GM18867 (cell line): ENCODE measurements around the gene ALG6.

Experiments used
- ATAC-seq: cut with Tn5 transposase; IDR thresholded peaks from one replicate; pipeline ENCODE4 v1.9.1; 2021; ENCODE audit warnings: mild to moderate bottlenecking, moderate library complexity; ENCODE audit not compliant: unreplicated experiment

The ALG6 gene

DNA sequence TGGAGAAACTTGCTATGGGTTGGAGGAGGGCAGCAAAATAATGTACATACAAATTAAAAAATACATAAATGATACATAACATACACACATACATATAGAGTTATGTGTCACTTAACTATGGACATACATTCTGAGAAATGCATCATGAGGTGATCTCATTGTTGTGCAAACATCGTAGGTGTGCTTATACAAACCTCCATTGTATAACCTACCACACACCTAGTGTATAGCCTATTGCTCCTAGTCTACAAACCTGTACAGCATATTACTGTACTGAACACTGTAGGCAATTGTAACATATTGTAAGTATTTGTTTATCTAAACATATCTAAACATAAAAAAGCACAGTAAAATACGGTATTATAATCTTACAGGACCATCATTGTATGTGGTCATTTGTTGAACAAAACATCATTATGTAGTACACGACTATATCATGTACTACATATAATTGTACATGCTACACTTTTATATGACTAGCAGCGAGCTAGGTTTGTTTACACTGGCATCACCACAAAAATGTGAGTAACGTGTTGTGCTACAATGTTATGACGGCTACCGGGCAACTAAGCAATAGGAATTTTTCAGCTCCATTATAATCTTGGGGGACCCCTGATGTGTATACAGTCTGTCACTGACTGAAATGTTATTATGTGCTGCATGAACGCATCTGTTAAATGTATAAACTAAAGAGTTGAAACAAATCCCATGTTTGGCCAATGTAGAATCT lies 120.1 kb downstream of the ALG6 start:
- ATAC-seq: no peak
